ENCODE results near the gene NF1.
"Not testable (repeated sequence)": the region's sequence is repeated elsewhere in the genome, so short reads cannot be mapped to it uniquely, and the experiment has no call there.

The NF1 gene

GRCh38 chr17:31295489-31295871 lies 200.7 kb downstream of the NF1 start:
- DNase-seq (ENCODE audit: low spot score), result no peak

GRCh38 chr17:31296142-31296541 lies 201.4 kb downstream of the NF1 start:
- DNase-seq (ENCODE audit: low spot score), result no peak

- DNase-seq (ENCODE audit: low spot score), result no peak
Measured at GRCh38 chr17:31297090-31297489, 202.3 kb downstream of the NF1 start, which contains the start of gene OMG. OMG (minus strand) TSS chr17:31297239; CDS start chr17:31296331, 908 bp downstream.

- DNase-seq (ENCODE audit: low spot score), result no peak
Measured at GRCh38 chr17:31299624-31300023, 204.8 kb downstream of the NF1 start.

GRCh38 chr17:31307640-31308039 lies 212.9 kb downstream of the NF1 start:
- no peak for DNase-seq (ENCODE audit: low spot score)

GRCh38 chr17:31308372-31309334 lies 213.9 kb downstream of the NF1 start:
- DNase-seq (ENCODE audit: low spot score), result no peak

GRCh38 chr17:31309556-31309955 lies 214.8 kb downstream of the NF1 start:
- DNase-seq (ENCODE audit: low spot score), result no peak

- DNase-seq (ENCODE audit: low spot score), result no peak
Measured at GRCh38 chr17:31310260-31310659, 215.5 kb downstream of the NF1 start.

- DNase-seq (ENCODE audit: low spot score), result no peak
Measured at GRCh38 chr17:31310886-31311285, 216.1 kb downstream of the NF1 start.

GRCh38 chr17:31311526-31311925 lies 216.7 kb downstream of the NF1 start:
- DNase-seq (ENCODE audit: low spot score), result no peak

GRCh38 chr17:31312223-31312622 lies 217.4 kb downstream of the NF1 start:
- DNase-seq (ENCODE audit: low spot score), result not testable (repeated sequence)

- no peak for DNase-seq (ENCODE audit: low spot score)
Measured at GRCh38 chr17:31313982-31314781, 219.4 kb downstream of the NF1 start, which contains the start of gene EVI2B. EVI2B (minus strand) TSS chr17:31314054; CDS start chr17:31305609, 8,445 bp downstream.

- no peak for DNase-seq (ENCODE audit: low spot score)
Measured at GRCh38 chr17:31314782-31315100, 220.0 kb downstream of the NF1 start.

- DNase-seq (ENCODE audit: low spot score), result no peak
Measured at GRCh38 chr17:31318298-31318801, 223.6 kb downstream of the NF1 start.

- no peak for DNase-seq (ENCODE audit: low spot score)
Measured at GRCh38 chr17:31318851-31319661, 224.3 kb downstream of the NF1 start.

GRCh38 chr17:31320241-31320640 lies 225.5 kb downstream of the NF1 start:
- DNase-seq (ENCODE audit: low spot score), result no peak

- DNase-seq (ENCODE audit: low spot score), result no peak
Measured at GRCh38 chr17:31320791-31321190, 226.0 kb downstream of the NF1 start.

- DNase-seq (ENCODE audit: low spot score), result no peak
Measured at GRCh38 chr17:31321481-31321880, 226.7 kb downstream of the NF1 start, which contains the start of gene EVI2A. EVI2A (minus strand) TSS chr17:31321622; CDS start chr17:31319013, 2,609 bp downstream.

GRCh38 chr17:31321966-31322365 lies 227.2 kb downstream of the NF1 start:
- DNase-seq (ENCODE audit: low spot score), result no peak

- DNase-seq (ENCODE audit: low spot score), result no peak
Measured at GRCh38 chr17:31323551-31323950, 228.8 kb downstream of the NF1 start.

GRCh38 chr17:31327534-31328159 lies 232.9 kb downstream of the NF1 start:
- DNase-seq (ENCODE audit: low spot score), result no peak

All from hematopoietic multipotent progenitor cell treated with erythropoietin and hydrocortisone succinate and interleukin-3 and kit ligand, for 17 days (in vitro differentiated cells).